Stimulated activated CD4-positive, alpha-beta T cell treated with anti-CD3 and anti-CD28 coated beads, Interleukin-4, amount 100 ng/mL, for 4 hours (primary cell): ENCODE measurements around the gene MMEL1.

Experiments
- DNase-seq, 2 experiments: peaks; one replicate each; pipeline ENCODE4 v3.0.0-alpha.2; 2020

The MMEL1 gene

GRCh38 chr1:2642131-2642559 is 9.3 kb upstream of the MMEL1 start:
- no peak for DNase-seq

- no peak for DNase-seq
These were observed 8.7 kb upstream of the MMEL1 start for GRCh38 chr1:2641381-2642130.

DNA sequence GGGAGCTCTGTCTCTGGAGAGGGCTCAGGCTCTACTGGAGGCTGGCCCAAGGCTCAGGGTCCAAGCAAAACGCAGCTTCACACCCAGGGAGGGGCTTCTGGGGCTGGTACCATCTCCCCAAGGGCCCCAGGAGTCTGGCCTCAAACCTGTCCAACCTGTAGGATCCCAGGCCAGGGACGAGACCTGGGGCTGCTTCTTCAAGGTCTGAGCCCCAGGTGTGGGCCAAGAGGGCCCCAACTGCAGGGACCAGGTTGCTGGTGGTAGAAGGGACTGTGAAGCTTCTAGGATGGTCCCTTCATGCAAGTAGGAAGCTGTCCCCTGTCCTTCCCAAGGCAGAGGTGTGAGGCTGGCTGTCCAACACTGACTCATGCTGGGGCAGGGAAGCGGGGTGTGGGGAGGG is 7.8 kb upstream of the MMEL1 start:
- no peak for DNase-seq

DNA sequence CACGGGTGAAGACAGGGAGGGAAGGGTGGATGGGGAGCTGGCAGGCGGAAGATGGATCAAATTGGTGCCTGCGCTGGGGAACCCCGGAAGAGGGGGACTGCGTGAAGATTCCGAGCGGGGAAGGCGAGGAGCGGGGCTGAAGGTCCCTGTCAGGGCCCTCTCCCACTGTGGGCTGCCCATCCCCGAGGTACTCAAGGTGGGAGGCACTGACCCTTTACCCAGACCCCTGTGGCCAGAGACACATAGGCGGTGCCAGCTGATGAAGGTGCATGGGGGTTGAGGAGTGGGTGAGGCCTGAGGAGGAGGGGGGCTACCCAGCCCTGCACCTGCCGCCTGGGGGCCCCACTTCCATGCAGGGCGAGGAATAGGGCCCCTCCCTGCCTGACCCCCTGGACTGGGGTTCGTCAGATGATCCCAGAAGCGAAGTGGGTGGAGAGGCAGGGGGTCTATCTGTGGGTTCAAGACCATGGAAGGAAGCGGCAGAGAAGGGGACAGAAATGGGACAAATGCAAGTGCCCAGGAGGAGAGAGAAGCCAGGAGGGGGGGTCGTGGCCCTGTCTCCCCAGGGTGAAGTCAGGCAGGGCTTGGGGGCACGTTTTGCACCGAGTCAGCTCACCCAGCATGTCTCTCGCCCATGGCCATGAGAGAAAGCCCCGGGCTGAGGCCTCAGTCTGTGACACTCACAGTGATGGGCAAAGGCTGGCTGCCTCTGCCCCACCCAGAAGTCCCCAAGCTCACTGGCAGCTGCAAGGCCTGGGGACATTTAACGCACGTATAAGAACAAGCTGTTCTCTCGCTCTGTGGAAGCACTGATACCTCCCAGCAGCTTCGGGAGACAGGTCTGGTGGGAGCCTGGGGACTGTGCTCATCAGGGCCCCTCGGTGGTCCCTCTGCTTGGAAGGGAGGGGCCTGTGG is 7.0 kb upstream of the MMEL1 start:
- DNase-seq, result no peak

- DNase-seq, result no peak
These were observed 6.4 kb upstream of the MMEL1 start for GRCh38 chr1:2639203-2639602.

GRCh38 chr1:2638466-2639115 is 5.8 kb upstream of the MMEL1 start:
- no peak for DNase-seq

DNA sequence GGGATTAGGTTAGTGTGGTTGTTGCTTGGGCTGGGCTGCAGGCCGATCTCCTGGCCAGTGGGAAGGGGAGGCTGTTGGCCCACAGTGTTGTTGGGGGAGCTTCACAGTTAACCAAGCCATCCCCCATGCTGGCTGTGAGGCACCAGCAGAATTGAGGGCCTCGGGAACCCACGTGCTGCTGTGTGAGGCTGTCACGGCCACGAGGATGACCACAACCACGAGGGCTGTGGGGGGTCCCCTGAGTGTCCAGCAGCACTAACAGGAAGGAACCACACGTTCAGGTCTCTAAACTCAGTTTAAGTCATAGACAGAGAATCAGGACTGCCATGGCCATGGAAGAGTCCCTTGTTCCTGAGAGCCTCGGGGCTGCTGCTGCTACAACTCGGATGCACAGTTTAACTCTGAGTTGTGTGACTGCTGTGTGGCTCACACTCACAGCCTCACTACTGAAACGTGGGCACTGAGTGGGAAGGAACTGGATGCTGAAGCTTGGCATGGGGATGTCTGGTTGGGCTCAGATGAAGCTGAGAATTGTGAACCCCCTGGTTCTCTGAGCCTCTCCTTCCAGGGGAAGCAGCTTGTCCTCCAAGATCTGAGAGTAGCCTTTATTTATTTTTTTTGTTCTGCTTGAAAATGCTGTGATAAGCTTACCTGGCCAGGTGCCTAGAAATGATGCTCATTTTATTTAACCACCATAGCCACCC is 4.8 kb upstream of the MMEL1 start:
- no peak for DNase-seq

DNA sequence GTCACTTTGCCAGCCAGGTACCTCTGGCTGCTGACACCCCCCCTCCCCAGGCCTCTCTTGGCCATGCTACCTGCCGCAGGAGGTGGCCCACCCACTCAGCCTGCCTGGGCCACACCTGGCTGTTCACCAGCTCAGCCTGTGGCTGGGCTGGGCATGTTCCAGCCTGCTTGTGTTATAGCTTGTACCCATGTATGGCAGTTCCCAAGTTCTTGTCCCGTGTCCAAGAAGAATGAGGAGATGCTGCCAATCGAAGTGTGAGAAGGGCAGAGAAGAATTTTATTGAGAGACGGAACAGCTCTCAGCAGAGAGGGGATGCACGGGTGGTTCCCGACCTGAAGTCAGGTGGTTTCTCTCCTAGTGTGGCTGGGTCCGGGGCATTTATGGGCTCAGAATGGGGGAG is 3.9 kb upstream of the MMEL1 start:
- DNase-seq, result no peak

GRCh38 chr1:2635361-2636010 is 2.7 kb upstream of the MMEL1 start:
- DNase-seq, result no peak

- DNase-seq, result no peak
These were observed 1.2 kb upstream of the MMEL1 start for GRCh38 chr1:2633936-2634491.

GRCh38 chr1:2633366-2633935 is 635 bp upstream of the MMEL1 start:
- DNase-seq, result no peak

DNA sequence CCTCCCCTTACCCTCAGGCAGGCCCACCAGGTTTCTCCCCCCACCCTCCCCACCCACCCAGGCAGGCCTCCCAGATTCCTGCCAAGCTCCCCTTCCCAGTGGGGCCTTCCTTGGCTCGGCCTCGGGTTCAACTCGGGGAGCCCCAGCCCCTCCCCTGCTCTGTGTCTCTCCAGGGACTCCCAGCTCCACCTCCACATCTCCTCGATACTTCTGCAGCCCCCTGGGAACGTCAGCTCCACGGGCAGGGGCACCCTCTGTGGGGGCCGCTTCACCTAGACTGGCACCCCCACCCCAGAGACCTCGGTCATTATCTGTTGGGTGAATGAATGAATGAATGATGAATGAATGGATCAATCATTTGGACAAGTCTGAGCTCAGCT is 775 bp downstream of the MMEL1 start:
- DNase-seq, result no peak

DNA sequence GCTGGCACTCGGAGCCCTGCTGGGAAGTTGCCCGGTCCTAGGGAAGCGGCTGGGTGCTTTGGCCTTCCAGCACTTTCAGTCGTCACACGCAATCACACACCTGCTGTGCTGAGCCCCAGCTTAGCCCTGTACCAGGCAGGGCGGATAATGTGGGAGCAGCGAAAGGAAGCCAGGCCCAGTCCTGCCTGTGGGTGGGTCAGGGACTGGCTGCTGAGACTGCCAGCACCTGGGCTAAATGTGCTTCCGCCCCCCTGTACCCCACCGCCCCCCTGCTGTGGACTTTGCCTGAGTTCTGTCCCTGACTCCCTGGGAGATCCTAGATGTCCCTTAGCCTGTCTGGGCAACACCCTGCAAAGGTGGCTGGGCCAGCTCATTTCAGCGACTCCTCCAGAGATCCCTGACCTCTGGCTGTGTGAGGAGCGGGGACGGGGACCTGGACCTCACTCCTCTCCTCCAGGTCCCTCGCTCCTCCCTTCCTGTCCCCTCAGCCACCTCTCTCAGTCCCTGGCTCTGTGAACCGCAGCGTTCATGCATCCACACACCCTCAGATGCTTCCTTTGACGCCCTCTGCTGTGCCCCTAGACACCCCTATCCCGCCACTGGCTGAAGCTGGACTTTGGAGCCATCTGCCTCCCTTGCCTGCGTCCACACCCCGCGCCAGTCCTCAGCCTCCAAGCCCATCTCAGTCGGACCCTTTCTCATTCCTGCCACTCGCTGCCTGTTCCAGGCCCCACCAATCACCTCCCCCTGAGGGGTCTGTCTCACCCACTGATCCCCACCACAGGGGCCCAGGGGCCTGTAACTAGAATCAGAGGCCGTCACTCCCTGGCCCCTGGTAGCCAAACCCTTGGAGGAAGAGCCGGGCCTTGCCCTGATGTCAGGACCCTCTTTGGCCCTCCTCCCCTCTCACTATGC is 1.4 kb downstream of the MMEL1 start:
- no peak for DNase-seq

GRCh38 chr1:2630498-2631135 is 2.2 kb downstream of the MMEL1 start:
- DNase-seq, result no peak

- no peak for DNase-seq
These were observed 3.0 kb downstream of the MMEL1 start for GRCh38 chr1:2629627-2630497.

DNA sequence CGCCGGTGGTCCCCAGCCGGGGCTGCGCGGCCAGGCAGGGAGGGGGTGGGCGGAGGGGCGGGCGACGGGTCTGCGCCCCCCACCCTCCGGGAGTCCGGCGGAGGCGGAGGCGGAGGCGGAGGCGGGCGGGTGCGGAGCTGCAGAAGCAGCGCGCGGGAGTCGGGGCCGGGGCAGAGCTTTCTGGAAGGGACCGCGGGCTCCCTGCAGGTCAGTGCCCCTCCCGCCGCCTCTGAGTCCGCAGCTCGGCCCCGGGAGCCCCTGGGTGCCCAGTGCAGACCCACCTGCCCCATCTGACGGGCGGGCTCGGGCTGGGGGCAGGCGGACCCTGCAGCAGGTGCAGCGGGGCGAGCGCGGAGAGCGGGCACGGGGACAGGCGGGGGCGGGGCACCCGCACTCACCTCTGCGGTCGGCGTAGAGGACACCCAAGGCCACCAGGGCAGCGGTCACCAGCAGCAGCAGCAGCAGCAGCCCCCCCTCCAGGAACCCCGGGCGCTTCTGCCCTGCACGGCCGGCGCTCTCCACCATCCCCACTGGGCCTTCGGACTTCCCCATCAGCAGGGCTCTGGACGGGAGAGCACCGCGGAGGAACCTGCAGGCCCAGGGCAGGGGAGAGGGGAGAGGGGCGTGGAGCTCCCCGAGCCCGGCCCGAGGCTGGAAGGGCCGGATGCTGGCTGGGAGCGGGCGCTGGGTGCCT is 3.7 kb downstream of the MMEL1 start:
- no peak for DNase-seq

DNA sequence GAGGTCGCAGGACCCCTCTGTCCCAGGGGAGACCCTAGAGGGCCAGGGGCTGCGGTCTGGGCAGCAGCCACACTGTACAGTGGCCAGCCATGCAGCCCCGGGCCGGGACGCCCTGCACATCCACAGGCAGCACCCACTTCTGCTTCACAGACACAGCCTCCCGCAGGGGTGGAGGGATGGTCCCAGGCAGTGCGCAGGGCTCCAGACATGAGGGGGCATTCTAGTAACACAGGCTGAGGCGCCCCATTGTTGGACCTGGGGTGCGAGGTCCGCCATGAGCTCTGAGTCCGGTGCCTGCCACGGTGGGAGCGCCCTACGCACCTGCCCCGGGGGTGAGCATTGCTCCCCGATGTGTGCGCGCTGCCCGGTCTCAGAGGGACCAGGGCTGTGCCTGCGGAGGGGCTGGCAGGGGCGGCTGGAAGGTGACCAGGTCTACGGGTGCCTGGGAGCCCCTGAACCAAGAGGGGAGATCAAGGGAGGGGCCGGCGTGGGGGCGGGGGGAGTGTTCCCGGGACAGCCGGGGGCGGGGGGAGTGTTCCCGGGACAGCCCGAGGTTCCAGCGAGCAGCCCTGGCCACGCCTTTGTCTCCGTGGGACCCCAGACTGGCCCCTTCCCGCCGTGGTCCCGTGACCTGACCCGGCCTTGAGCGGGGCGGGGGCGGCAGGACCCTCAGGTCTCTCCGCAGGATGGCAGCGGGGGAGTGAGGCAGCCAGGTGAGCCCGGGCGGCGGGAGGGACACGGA is 4.5 kb downstream of the MMEL1 start:
- no peak for DNase-seq

- no peak for DNase-seq
These were observed 5.1 kb downstream of the MMEL1 start for GRCh38 chr1:2627746-2628145.
